Measurements from ENCODE around the gene LRP1B. TPM values are rescaled to one million over a fixed set of nuclear protein-coding genes. Genes with fewer than 3 reads are reported as not detected.

Gene LRP1B
- total RNA-seq, 3 donors from 2014 or later: 2.3 to 29.8 (median 21.8) TPM

- Histone ChIP-seq H3K27ac (no peak overlapping the region), H3K27me3 (no peaks in the 10 kb centered on the region), H3K9me3 (no peaks in the 10 kb centered on the region), H3K4me1 (no peaks in the 10 kb centered on the region), H3K4me3 (no peak overlapping the region), H3K36me3 (no peaks in the 10 kb centered on the region)
- intact Hi-C loops (cut with DNase I; ENCODE audit: low total_unique reads): no loop called here
- DNase-seq (ENCODE audit: low spot score in 2 of 2): no peak
- TF ChIP-seq CTCF (IDR thresholded peaks at IDR 0.05): no peak
- TF ChIP-seq POLR2AphosphoS5 (IDR thresholded peaks at IDR 0.05): no peak
These were observed 979.1 kb downstream of the LRP1B start for GRCh38 chr2:141151611-141152286.

DNA sequence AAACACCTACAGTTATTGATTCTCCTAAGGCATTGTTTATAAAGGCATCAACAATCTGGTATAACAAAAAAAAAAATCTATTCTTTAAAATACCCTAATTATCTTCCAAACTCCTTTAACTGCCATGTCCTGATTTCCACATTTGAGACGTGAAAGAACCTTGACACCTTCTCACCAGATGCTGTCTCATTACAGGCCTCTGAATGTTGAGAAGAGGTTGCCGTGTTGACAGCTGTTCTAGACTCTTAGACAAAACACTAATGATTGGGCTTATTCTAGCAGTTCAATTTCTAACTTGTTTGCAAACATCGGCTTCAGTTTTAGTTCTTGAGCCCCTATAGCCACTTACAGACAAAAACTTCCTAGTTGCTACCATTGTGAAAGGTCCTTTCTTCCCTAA is 988.8 kb downstream of the LRP1B start:
- no peak overlapping the region for H3K27ac ChIP-seq
- TF ChIP-seq POLR2AphosphoS5 (IDR thresholded peaks at IDR 0.05) (no peak), POLR2A (IDR thresholded peaks at IDR 0.05) (no peak), CTCF (IDR thresholded peaks at IDR 0.05) (no peak)
- H3K36me3 ChIP-seq: no peaks in the 10 kb centered on the region
- no peaks in the 10 kb centered on the region for H3K9me3 ChIP-seq
- no peak for DNase-seq (ENCODE audit: low spot score in 2 of 2)
- H3K4me1 ChIP-seq: no peaks in the 10 kb centered on the region
- H3K4me3 ChIP-seq: no peak overlapping the region
- intact Hi-C loops (cut with DNase I; ENCODE audit: low total_unique reads): no loop called here
- H3K27me3 ChIP-seq: no peaks in the 10 kb centered on the region

GRCh38 chr2:141137122-141137693 is 993.6 kb downstream of the LRP1B start:
- DNase-seq (ENCODE audit: low spot score in 2 of 2): no peak

DNA sequence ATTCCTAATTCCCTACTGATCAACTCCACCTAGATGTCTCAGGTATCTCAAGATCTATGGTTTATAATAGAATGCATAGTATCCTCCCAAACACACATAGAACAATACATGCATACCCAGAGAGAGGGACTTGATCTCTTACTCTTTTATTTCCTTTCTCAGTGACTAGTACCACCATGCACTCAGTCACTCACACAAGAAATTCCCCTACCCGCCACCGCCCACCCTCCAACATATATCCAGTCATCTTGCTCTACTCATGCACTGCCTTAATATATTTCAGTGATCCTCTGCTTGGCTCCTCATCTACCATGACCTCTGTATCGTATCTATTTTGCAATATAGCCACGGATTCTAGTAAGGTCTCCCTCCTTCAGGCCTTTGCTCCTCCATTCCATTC is 996.9 kb downstream of the LRP1B start:
- Histone ChIP-seq H3K9me3 (no peaks in the 10 kb centered on the region), H3K4me3 (no peak overlapping the region), H3K27ac (no peak overlapping the region), H3K4me1 (no peaks in the 10 kb centered on the region), H3K36me3 (peaks cover 6% of the 10 kb centered on the region), H3K27me3 (no peaks in the 10 kb centered on the region)
- no peak for DNase-seq (ENCODE audit: low spot score in 2 of 2)
- no peak for TF ChIP-seq POLR2A (IDR thresholded peaks at IDR 0.05)
- TF ChIP-seq POLR2AphosphoS5 (IDR thresholded peaks at IDR 0.05): no peak
- TF ChIP-seq CTCF (IDR thresholded peaks at IDR 0.05): no peak
- intact Hi-C loops (cut with DNase I; ENCODE audit: low total_unique reads): no loop called here

More at GRCh38 chr2:141137122-141137693, 993.6 kb downstream of the LRP1B start:
- Histone ChIP-seq H3K27me3 (no peaks in the 10 kb centered on the region), H3K36me3 (peaks cover 6% of the 10 kb centered on the region), H3K4me1 (no peaks in the 10 kb centered on the region), H3K4me3 (no peak overlapping the region), H3K9me3 (no peaks in the 10 kb centered on the region), H3K27ac (no peak overlapping the region)
- intact Hi-C loops (cut with DNase I; ENCODE audit: low total_unique reads): no loop called here
- TF ChIP-seq POLR2A (IDR thresholded peaks at IDR 0.05) (no peak), CTCF (IDR thresholded peaks at IDR 0.05) (no peak), POLR2AphosphoS5 (IDR thresholded peaks at IDR 0.05) (no peak)

DNA sequence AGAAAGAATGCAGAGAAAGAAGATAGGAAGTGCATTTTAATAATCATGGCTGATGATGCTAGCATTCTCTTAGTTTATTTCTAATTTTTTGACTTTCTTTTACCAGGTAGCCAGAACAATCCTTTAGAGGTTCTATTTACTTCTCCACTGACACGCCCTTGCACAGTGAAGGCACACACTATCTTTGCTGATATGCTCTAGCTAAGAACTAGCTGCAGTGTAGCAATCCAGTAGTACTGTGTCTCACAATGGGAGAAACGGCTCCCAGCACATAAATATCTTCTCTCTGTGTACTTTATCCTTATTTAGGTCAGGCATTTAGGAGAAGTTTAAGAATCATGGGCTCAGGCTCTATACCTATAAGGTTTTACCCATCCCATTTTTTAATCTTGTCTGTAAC is 1005.4 kb downstream of the LRP1B start:
- Histone ChIP-seq H3K9me3 (no peaks in the 10 kb centered on the region), H3K27ac (no peak overlapping the region), H3K36me3 (no peaks in the 10 kb centered on the region), H3K4me1 (no peaks in the 10 kb centered on the region), H3K4me3 (no peak overlapping the region), H3K27me3 (no peaks in the 10 kb centered on the region)
- intact Hi-C loops (cut with DNase I; ENCODE audit: low total_unique reads): loop anchor here (2.0 kb wide), 1 partner anchor 17 kb away; no protein-coding TSS in a partner anchor
- TF ChIP-seq CTCF (IDR thresholded peaks at IDR 0.05) (no peak), POLR2AphosphoS5 (IDR thresholded peaks at IDR 0.05) (no peak), POLR2A (IDR thresholded peaks at IDR 0.05) (no peak)
- no peak for DNase-seq (ENCODE audit: low spot score in 2 of 2)

Data from breast epithelium (tissue), 4 donors.